GM19023 (cell line): ENCODE results near the gene CYS1.
A peak's percentile ranks its signal among the peaks of the same experiment; 100 is the strongest.
"Not testable (repeated sequence)": the region's sequence is repeated elsewhere in the genome, so short reads cannot be mapped to it uniquely, and the experiment has no call there.

Source experiments
- ATAC-seq: cut with Tn5 transposase; IDR thresholded peaks from one replicate; pipeline ENCODE4 v1.9.1; 2021; ENCODE audit warnings: mild to moderate bottlenecking, moderate library complexity; ENCODE audit not compliant: unreplicated experiment

Gene CYS1

DNA sequence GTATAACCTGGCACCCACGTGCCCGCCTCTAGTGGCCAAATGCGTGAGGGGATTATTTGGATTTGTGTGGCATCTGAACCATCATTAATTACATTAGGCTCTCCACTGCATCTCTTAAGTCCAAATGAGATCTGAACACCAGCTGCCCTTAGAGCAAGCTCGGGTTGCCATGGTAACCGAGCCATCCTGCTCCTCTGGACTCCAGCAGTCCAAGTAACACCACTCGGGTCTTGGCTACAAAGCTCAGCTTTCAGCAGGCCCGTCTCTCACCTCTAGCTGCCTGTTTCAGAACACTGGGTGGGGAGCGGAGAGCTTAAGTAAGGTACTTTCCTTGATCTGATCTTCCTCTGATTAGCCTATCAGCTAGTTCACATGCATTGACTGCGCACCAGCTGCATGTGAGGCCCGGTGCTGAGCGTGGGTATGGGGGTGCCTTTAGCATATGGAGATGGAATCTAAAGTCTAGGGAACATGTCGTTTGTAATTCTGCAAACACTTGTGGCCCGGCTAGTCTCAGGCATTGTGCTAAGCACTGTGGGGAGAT is 14.1 kb upstream of the CYS1 start:
- no peak for ATAC-seq

DNA sequence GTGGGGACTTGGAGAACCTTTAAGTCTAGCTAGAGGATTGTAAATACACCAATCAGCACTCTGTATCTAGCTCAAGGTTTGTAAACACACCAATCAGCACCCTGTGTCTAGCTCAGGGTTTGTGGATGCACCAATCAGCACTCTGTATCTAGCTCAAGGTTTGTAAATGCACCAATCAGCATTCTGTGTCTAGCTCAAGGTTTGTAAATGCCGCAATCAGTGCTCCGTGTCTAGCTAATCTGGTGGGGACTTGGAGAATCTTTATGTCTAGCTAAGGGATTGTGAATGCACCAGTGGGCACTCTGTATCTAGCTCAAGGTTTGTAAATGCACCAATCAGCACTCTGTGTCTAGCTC is 11.7 kb upstream of the CYS1 start:
- not testable (repeated sequence) for ATAC-seq

DNA sequence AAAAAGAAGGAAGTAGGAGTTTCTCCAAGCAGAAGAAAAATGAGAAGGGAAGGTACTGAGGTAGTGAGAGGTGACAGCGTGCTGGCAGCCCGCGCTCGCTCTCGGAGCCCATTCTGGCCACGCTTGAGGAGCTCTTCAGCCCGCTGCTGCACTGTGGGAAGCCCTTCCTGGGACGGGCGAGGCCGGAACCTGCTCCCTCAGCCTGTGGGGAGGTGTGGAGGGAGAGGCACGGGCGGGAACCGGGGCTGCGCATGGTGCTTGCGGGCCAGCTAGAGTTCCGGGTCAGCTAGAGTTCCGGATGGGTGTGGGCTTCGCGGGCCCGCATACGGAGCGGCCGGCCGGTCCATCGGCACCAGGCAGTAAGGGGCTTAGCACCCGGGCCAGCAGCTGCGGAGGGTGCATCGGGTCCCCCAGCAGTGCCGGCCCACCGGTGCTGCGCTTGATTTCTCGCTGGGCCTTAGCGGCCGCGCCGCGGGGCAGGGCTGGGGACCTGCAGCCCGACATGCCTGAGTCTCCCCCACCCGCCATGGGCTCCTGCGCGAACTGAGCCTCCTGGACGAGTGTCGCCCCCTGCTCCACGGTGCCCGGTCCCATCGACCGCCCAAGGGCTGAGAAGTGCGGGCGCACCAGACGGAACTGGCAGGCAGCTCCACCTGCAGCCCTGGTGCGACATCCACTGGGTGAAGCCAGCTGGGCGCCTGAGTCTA is 11.1 kb upstream of the CYS1 start:
- ATAC-seq, result peak; percentile 43

- no peak for ATAC-seq
Observed at GRCh38 chr2:10089565-10090190, 9.5 kb upstream of the CYS1 start.

DNA sequence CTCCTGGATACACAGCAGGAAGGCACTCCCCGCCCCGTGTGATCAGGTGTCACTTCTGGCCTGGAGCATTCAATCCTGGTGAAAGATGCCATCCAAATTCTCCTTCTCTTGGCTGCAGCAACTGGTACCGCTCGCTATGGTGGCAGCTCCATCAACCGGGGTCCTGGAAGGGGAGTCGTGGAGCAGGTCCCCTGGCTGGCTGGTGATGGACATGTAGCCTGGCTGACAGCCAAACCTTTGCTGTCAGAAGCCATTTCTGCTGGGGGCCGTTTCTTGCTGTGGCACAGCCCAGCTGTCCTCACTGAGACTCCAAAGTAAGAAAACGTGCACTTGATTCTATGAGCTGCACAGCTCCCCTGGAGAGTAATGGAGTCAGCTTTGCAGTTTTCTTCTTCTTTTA is 7.1 kb upstream of the CYS1 start:
- ATAC-seq, result no peak

DNA sequence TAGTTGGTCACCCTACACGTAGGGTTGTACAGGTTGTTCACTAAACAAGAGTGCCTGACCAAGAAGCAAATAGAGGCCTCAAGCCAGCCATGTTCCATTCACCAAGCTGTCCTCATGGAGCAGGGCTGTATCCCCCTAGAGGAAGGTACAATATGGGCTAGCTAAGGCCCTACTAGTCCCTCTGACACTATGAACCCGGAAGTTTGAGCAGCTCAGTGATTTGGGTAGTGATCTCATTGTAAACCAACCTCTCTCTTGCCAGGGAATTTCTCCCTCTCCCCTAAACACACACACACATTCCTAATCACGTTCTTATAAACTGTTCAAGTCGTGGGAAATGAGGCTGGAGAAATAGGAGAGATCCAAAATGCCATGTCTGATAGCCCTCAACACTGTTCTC is 6.7 kb upstream of the CYS1 start:
- no peak for ATAC-seq

- ATAC-seq, result no peak
Observed at GRCh38 chr2:10085668-10086059, 5.5 kb upstream of the CYS1 start.

DNA sequence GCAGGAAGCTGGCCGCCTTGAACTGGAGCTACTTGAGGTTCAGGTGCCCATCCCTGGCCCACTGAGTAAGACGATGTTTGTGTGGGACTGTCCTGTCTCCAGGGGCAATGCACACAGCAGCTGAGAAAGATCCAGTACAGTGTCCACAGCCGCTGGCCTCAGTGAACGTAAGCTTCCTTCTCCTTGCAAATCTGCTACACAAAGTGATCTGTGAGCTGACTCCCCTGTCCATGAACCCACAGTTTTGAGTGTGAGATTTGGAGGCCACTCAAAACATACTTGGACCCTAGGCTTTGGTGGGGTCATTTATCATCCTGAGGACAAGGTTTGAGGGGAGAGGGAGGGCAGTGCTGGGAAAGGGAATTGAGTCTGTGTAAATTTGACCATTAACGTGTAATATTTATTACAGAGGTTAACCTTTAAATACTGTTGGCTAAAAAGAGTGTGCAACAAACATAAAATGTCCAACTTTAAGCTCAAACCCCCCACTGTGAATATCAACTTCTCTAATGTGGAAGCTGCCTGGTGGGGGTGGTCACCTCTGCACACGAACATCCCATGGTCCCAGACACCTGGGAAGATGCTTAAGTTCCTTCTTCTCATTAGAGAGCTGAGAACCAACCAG is 4.9 kb upstream of the CYS1 start:
- no peak for ATAC-seq

DNA sequence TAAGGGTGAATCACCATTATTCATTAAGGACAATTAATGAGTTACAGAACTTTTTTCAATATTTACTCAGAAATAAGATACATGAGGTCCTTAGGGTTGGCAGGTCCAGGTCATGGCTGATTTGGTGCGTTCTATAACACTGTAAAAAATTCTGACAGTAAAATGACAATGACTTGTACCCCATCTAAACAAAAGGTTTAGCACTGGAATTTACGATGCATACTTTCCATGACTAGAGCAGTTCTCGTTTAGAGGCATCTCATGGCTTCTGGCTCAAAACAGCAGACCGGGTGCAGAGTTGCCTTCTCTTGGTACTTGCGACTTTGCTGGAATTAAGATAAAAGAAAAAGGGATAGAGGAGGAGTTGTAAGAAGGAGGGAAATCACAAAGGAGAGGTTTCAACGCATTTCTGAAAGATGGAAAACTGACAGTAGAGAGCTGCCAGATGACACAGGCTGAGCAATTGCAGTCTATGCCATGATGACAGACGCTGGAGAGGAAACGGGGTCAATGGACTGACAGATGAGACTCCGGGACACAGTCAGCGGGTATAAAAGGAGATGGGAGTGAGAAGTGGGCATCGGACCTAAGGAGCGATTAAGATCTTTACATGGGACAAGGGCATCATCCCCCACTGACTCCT is 4.1 kb upstream of the CYS1 start:
- no peak for ATAC-seq

- no peak for ATAC-seq
Observed at GRCh38 chr2:10083692-10084211, 3.5 kb upstream of the CYS1 start.

DNA sequence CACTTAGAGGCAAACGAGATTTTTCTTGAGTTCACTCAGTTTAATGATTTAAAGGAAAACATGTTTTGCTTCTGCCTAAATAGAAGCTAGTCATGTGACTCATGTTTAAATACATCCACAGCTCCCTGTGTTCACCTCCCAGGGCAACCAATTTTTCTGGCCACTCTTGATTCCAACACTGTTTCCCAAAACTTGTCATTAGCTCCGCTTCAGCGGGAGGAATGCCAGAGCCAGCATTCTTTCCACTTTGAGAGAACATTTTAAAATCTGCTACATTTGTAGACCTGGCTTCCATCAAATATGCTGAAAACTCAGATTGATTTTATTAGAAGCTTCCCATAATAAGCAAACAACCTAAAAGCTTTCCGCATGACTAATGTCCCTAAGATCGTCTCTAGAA is 2.8 kb upstream of the CYS1 start:
- ATAC-seq, result no peak

- peak; percentile 26 for ATAC-seq
Observed at GRCh38 chr2:10080536-10081304, 509 bp upstream of the CYS1 start.

DNA sequence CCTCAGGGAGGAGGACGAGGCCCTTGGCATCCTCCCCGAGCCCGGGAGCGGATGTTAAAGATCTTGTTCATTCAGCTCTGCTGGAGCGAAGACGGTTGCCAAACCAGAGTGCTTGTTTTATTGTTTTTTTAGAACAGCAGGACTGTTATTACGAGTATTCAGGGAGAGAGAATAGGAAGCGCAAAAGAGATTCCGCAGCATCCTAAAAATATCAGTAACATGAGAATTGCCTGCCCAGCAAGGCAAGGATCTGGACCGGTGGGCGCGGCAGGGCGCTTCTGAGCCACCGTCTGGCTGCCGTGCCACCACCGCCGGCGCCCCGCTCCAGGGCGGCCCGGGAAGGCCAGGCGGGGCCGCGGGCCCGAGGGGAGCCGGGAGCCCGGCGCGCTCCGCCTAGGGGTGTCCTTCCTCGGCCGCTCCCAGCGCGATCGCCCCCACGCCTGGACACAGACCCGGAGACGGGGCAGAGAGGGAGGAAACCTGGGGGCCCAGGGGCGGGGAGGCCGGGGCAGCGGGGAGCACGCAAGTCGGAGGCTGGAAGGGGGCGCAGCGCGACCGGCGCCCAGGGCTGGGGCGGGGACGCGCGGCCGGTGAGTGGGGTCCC is 843 bp downstream of the CYS1 start:
- peak; percentile 20 for ATAC-seq

GRCh38 chr2:10078704-10079265 is 1.4 kb downstream of the CYS1 start:
- no peak for ATAC-seq

DNA sequence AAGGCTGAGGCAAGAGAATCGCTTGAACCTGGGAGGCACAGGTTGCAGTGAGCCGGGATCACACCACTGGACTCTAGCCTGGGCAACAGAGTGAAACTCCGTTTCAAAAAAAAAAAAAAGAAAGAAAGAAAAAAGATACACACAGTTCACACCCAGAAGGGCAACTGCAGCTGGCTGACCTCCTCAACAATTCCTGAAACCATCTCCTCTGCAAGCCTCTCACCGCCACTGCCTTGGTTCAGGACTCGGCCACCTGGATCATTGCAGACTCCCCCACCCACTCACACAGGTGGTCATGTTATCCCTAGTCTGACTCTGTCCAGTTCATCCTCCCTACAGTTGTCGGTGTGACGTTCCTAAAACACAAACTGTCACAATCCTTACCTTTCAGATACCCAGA is 2.2 kb downstream of the CYS1 start:
- ATAC-seq, result no peak

DNA sequence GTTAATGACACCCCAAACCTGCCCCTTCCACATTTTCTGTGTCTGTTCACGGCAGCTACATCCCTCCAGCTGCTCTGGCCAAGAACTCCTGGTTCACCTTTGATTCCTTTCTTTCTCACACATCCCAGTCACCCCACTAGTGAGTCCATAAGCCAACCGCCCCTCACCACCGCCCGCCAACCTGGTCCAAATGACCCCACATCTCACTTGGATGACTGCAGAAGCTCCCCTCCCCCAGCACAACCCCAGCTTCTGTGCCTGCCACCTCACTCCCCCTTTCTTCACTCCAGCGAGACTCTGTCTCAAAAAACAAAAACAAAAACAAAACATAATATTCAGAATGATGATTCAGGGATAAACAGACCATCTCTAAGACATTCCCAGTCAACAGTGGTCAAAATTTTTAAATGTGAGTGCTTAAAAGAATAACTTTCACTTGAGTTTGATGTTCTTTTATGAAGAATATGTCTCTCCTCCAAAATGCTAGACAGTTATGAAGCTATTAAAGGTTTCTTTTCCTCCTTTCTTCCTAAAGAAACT is 3.2 kb downstream of the CYS1 start:
- ATAC-seq, result no peak

GRCh38 chr2:10076511-10076910 is 3.7 kb downstream of the CYS1 start:
- ATAC-seq, result no peak

GRCh38 chr2:10075571-10076209 is 4.5 kb downstream of the CYS1 start:
- ATAC-seq, result no peak

DNA sequence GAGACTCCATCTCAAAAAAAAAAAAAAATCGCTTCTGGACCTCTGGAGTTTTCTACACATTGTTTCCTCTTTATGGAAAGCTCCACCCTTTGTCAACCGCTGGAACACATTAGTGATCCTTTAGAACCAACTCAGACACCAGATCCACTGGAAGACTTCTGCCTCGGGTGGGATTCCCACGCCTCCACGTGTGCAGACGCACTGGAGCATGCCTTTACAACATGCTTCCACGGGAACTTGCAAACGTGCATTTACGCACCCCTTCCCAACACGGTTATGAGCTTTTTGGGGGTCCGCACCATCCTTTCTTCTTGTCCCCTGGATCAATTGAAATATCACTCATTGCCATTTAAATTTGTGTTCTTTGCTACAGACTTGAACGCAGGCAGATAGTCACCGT is 5.1 kb downstream of the CYS1 start:
- ATAC-seq, result no peak
